ENCODE results near the gene REEP3. TPM values are rescaled to one million over a fixed set of nuclear protein-coding genes. Genes with fewer than 3 reads are reported as not detected.

Gene REEP3
- total RNA-seq, 1 donor from 2014 or later: 20.5 TPM

DNA sequence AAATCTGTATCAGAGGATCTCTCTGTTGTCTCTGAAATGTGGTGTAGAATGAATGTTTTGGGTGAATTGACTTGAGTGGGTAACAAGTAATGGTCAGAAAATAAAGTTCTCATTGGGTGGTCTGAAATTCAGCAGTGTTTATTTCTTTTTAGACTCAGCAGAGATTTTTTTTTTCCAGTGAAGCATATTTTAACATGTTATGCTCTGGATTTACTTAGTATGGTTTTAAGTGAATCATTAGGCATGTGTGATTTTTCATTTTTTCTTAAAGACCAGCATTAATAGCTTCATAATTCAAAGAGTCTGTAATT lies 63.5 kb downstream of the REEP3 start:
- intact Hi-C loops (cut with micrococcal nuclease): no loop called here

DNA sequence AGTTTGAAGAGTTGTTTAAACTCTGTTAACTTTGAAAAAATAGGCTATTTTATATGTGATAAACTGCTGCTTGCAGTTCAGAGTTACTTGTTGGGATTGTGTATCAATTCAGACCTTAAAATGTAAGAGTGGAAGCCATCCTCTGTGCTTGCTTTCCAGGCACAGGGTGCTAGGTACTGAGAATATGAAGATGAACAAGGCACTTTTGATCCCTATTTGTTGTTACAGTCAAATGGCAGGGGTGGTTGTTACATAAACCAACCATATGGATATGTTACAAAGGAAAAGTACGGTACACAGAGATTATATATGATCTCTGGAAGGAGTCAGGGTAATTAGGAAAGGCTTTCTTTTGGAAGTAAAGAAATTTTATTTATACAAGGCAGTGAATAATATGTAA lies 63.8 kb downstream of the REEP3 start:
- intact Hi-C loops (cut with micrococcal nuclease): no loop called here

DNA sequence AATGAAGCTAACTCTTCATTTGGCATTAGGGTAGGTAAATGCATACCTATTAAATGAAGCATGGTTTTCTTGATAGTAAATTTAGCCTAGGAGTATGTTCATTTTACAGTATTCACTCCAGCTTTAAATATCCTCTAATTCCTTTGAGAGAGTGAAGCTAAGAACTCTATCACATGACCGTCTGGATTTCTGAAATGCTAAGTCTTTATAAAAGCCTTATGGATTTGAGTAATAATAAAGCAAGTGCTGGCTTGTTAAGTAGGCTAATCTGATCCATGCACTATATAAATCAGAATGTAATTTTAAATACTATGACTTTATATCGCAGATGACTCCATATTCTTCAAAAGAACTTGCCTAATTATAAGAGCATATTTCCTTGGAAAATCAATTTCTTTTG lies 64.8 kb downstream of the REEP3 start:
- intact Hi-C loops (cut with micrococcal nuclease): no loop called here

- intact Hi-C loops (cut with micrococcal nuclease): no loop called here
Measured at GRCh38 chr10:63587191-63587590, 66.0 kb downstream of the REEP3 start.

DNA sequence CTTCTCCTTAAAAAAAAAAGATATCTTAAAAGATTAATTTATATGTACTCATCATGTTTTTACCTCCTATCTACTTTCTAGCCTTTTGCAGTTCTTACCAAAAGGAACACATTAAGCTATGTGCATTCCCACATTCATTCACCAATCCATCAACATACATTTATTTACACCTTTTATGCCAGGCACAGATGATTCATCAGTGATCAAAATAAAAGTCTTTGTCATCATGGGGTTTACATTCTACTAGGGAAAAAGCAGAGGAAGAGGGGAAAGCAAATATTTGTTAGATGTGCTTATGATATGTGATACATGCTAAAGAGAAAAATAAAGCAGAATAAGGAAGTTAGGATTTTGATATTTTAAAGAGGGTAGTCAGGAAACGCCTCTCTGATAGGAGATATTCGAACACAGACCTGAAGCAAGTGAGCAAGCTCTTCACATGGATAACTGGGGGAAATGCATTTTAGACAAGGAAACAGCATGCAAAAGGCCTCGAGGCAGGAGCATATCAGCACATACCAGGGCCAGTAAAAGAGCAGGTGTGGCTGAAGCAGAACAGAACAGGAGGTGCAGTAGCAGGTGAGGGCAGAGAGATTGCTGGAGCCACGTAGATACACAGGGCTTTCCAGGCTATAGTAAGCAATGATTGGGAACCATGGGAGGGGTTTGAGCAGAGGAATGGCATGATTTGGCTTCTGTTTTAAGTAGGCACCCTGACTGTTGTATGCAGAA lies 67.4 kb downstream of the REEP3 start:
- intact Hi-C loops (cut with micrococcal nuclease): no loop called here

GRCh38 chr10:63591600-63592379 lies 70.6 kb downstream of the REEP3 start:
- intact Hi-C loops (cut with micrococcal nuclease): no loop called here

DNA sequence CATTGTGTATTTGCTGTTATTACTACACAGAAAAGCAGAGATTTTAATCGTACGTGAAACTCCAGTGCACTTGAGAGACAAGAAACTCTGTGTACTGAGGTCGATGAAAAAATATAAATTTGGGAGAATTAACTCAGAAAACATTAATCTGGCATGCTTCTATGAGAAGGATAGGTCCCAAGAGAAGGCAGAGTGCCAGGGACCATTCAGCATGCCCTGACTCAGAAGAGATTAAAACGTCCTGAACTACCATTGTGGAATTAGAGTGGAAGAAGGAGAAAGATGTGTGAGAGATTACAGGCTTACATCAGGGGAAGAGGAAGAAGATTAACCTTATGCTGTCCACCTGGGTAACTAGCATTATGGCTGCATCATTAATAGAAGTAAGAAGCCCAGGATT lies 72.4 kb downstream of the REEP3 start:
- intact Hi-C loops (cut with micrococcal nuclease): no loop called here

DNA sequence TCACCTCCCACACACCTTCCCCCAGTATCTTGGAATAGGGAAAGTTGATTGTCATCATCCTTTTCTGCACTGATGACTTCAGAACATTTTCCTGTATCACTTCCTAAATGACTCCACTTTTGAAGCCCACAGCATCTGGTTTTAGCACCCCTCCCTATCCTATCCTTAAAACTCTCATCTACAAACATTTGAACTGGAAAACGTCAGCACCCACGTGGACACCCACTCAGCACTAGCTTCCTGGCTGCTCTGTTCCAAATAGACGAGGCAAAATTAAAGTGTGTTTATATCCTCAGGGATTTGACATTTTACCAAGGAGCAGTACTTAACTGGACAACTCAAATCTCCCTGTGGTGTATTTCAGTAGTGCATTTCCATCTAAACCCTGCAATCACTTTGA lies 73.9 kb downstream of the REEP3 start:
- intact Hi-C loops (cut with micrococcal nuclease): no loop called here

DNA sequence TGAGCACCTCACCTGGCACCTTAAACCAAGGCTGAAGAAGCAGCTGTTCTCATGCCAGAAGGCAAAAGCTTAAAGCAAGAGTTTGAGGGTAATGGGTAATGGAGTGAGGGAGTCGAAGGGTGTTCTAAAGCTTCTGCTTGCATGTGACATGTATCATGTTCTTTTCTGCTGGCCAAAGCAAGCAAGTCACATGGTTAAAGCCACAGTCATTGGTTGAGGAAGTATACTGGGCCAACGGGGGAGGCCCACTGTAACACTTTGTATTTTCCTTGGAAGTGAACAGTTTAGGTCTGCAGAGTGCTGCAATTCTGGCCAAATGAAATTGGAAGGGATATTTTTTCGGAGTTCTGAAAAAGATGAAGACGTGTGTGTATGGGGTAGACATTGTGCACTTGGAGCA lies 75.7 kb downstream of the REEP3 start:
- intact Hi-C loops (cut with micrococcal nuclease): no loop called here

DNA sequence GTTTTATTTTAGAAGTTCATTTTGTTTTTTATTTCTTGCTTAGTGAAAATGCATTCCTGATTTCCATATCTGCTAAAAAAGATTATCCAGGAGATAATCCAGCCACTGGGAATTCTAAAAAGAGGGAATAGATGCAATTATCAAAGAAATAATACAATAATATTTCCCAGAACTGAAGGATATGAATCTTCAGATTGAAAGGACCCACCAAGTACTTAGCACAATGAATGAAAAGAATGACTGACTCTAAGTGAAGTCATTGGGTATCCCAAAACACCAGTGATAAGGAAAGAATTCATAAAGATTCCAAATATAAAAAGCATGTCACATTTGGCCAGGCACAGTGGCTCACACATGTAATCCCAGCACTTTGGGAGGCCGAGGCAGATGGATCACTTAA lies 79.3 kb downstream of the REEP3 start:
- intact Hi-C loops (cut with micrococcal nuclease): no loop called here

DNA sequence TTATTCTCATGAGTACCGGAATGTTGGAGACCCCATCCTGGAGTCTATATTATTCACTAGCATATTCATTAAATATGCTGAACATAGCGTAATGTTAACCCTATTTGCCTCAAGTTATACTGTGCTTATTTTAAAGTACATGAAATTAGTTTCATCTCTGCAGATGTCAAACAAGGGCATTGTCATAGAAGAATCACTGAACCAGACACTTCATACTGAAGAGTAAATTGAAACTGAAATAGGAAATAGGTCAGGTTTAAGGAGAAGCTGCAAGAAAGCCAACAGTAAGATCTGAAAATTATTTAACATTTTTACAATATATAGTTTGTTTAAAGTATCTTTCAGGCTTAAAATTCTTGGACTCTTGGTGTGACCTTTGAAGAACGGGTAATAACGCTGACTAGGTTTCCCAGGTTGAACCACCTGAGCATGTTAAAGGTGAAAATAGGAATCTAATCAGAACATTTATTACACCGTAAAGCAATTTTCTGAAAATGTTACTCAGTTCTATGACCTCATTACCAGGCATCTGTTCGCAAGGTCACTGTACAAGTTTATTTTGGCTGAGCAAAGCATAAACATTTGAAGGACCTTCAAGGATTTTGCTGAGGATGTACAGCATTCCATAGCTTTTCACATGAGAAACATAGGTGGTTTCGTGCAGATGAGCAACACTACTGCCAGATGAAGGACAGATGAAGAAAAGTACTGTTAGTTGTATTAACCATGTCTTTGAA lies 82.7 kb downstream of the REEP3 start:
- intact Hi-C loops (cut with micrococcal nuclease): no loop called here

DNA sequence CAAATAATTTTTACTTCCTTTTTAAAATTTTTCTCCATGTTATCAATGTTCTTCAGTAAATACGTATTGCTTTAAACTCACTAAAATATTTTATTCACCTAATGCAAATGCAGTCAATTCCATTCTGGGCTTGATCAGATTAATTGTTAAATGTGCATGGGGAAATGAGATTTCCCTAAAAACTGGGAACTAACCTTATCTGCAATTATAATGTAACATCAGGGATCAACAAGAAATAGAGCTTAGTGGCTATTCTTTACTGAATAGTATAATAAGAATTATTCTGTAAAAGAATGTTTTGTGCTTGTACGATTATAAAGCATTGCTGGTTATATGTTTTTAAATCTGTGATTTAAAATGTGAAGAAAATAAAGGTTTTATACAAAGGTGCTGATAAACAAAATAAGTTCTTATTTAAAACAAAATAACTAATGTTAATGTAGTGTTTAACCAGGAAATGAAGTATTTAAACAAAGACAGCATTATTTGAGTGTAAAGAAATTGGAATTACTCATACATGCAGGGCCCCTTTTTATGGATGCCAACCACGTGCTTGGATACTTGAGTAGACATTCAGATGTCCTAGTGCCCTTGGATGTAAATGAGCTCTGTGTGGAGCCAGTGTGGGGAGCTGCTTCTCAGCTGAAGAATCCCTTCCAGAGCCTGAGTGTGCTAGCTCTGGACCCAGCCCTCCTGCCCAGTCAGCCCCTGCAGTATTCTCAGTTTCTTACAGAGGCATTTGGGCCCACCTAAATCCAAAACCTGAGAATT lies 84.2 kb downstream of the REEP3 start:
- intact Hi-C loops (cut with micrococcal nuclease): no loop called here

DNA sequence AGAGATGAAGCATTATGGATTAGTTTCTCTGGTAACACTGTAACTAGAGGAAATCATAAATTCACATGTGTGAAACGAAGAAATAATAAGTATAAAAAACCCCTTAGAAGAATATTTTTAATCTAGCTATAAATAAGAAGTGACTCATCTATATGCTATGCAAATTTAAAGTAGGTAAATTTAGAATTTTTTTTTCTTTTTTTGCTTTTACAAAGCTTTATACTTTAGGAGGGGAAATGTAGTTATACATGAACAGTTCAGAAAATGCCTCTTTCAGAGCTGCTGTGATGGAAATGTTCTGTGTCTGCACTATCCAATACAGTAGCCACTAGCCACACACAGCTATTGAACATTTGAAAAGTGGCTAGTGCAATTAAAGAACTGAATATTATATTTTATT lies 87.3 kb downstream of the REEP3 start:
- intact Hi-C loops (cut with micrococcal nuclease): no loop called here

GRCh38 chr10:63611078-63611477 lies 89.9 kb downstream of the REEP3 start:
- intact Hi-C loops (cut with micrococcal nuclease): loop anchor here (5.0 kb wide), 1 partner anchor 89 kb away; the partner anchor contains the start of gene REEP3

DNA sequence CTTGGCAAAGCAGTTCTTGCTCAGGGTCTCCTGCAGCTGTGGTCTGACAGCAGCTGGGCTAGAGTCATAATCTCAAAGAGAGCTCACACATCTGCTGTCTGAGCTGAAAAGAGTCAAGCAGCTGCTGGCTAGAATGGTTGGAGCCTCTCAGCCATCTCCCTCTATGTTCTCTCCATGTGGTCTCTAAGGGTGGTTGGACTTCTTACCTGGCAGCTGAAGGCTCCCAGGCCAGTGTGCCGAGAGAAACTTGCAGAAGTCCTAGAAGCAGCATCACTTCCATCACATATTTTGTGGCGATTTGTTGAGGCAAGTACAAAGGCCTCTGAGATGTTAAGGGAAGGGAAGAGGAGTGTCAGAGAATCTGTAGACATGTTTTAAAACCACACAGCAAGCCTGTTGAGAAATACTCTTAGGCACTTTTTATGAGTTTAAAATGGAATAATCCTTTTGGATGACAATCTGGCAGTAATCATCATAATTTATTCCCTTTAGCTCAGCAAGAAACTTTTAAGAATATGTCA lies 93.2 kb downstream of the REEP3 start:
- intact Hi-C loops (cut with micrococcal nuclease): loop anchor here (5.0 kb wide), 1 partner anchor 92 kb away; the partner anchor contains the start of gene REEP3

DNA sequence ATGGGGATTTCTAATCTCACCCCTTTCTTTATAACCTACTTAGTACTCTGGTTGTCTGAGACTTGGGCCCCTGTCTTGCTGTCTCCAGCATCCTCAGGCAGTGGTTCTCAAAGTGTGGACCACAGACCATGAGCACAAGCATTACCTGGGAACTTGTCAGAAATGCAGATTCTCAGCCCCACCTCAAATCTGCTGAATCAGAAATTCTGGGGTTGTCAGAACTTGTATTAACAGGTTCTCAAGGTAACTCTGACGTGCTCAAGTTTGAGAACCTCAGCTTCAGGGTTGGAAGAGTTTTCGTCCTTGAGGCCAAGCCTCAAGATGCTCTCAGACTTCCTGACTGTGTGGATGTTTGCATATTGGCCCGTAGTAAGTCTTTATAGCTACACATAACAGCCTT lies 97.4 kb downstream of the REEP3 start:
- intact Hi-C loops (cut with micrococcal nuclease): no loop called here

- intact Hi-C loops (cut with micrococcal nuclease): no loop called here
Measured at GRCh38 chr10:63619426-63619825, 98.2 kb downstream of the REEP3 start.

DNA sequence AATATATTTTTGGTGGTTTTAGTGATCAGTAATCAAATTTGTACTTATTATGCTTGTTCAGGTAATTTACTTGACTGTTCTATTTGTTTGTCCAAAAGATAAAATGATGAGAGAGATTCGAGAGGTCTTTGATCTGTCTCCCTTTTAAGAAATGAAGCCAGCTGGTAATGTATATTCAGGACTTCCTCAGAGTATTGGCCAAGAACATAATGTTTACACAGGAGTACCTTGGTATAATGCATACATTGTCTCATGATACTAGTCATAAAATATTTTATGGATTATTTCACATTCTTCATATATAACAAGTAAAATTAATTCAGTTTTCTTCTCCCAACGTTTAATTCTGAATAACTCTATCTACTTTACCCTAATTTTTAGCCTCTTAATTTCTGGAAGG lies 100.9 kb downstream of the REEP3 start:
- intact Hi-C loops (cut with micrococcal nuclease): no loop called here

DNA sequence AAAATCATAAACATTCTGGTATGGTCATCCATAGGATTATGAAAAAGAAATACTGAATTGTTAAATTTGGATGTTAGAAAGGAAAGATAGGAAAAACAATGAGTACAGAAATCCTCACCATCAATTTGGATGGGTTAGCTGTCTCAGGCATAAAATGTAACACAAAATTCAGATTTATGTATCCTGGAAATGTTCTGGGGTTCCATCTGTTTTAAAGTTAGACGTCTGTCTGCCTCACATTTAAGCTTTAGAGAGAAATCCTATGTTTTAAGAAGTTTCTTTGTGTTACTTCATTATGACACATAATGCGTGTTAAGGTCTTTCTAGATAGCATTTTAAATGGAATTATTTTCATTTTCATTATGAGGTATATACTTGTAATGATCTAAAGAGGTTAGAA lies 103.5 kb downstream of the REEP3 start:
- intact Hi-C loops (cut with micrococcal nuclease): loop anchor here (5.0 kb wide), 2 partner anchors 822 to 892 kb away; partner anchors contain the start of gene ADO

GRCh38 chr10:63627396-63627795 lies 106.2 kb downstream of the REEP3 start:
- intact Hi-C loops (cut with micrococcal nuclease): loop anchor here (5.0 kb wide), 2 partner anchors 825 to 895 kb away; partner anchors contain the start of gene ADO

GRCh38 chr10:63627881-63628296 lies 106.7 kb downstream of the REEP3 start:
- intact Hi-C loops (cut with micrococcal nuclease): loop anchor here (2.0 to 5.0 kb wide), 3 partner anchors 403 to 896 kb away; partner anchors contain the start of gene ADO
